ENCODE results near the gene FBXO3. TPM values are rescaled to one million over a fixed set of nuclear protein-coding genes. Genes with fewer than 3 reads are reported as not detected.

Gene FBXO3
- total and polyA plus RNA-seq, 2 of the 8 experiments (the other 6 are each of a cell fraction or from before 2014, with no cell fraction given), result 15.9 to 25.7 TPM

GRCh38 chr11:33700502-33701271, 73.6 kb downstream of the FBXO3 start, which contains the start of gene C11orf91 (continued):
- TF ChIP-seq JUN (IDR thresholded peaks at IDR 0.05; ENCODE audit: low read depth, low read length) (no peak), EZH2 (IDR thresholded peaks at IDR 0.05; ENCODE audit: low read depth, low read length, severe bottlenecking) (no peak), SP4 (IDR thresholded peaks at IDR 0.05; ENCODE audit: low read length) (no peak), RBBP5 (IDR thresholded peaks at IDR 0.05; ENCODE audit: borderline replicate concordance, low read depth, low read length) (peak; percentile 85; the same call in 1 of the 2 replicates), CTCF (IDR thresholded peaks at IDR 0.05; ENCODE audit: control extremely low read depth in 1 of 3, insufficient read depth in 1 of 3, low read depth in 1 of 3, low read length in 3 of 3) (no peak), HDAC6 (IDR thresholded peaks at IDR 0.05; ENCODE audit: low read depth, low read length) (no peak), BRCA1 (IDR thresholded peaks at IDR 0.05; ENCODE audit: low read depth, low read length) (no peak), CTBP2 (IDR thresholded peaks at IDR 0.05; ENCODE audit: borderline replicate concordance, insufficient read depth, insufficient read length, low read length) (no peak), TCF12 (IDR thresholded peaks at IDR 0.05; ENCODE audit: low read depth, low read length) (no peak), FOSL1 (IDR thresholded peaks at IDR 0.05; ENCODE audit: insufficient read depth, low read depth, low read length) (no peak), USF2 (IDR thresholded peaks at IDR 0.05; ENCODE audit: low read length) (no peak), NANOG (IDR thresholded peaks at IDR 0.05; ENCODE audit: insufficient read depth, low read depth, low read length, poor library complexity, severe bottlenecking) (no peak), SIX5 (IDR thresholded peaks at IDR 0.05; ENCODE audit: low read depth, low read length) (no peak), RAD21 (IDR thresholded peaks at IDR 0.05 in 1 of 2, conservative IDR thresholded peaks at IDR 0.05 in 1 of 2; ENCODE audit: low read depth in 2 of 2, low read length in 2 of 2) (no peak), POU5F1 (IDR thresholded peaks at IDR 0.05; ENCODE audit: low read depth, low read length) (no peak), ZNF274 (IDR thresholded peaks at IDR 0.05; ENCODE audit: borderline replicate concordance, extremely low read depth, low read length) (no peak), KDM1A (IDR thresholded peaks at IDR 0.05; ENCODE audit: borderline replicate concordance, low read length) (no peak), NRF1 (IDR thresholded peaks at IDR 0.05; ENCODE audit: low read depth, low read length) (0 out of 2 replicates have a peak, but pooled peaks have one; percentile 13), RFX5 (IDR thresholded peaks at IDR 0.05; ENCODE audit: borderline replicate concordance, low read depth, low read length) (no peak), TBP (IDR thresholded peaks at IDR 0.05; ENCODE audit: low read depth, low read length) (peak; percentile 68; the same call in 1 of the 2 replicates)

Measured in H1 (cell line).